NT2/D1 (cell line): ENCODE results near the gene VTI1A.

ENCODE experiments used
- SUZ12 ChIP-seq: IDR thresholded peaks from 2 replicates; pipeline ENCODE4 v1.6.1; 2011; ENCODE audit not compliant: insufficient read length, insufficient read depth; ENCODE audit errors: extremely low read depth
- ZNF274 ChIP-seq: IDR thresholded peaks from 2 replicates; pipeline ENCODE4 v1.6.1; 2011; ENCODE audit warnings: mild to moderate bottlenecking, low read depth, low read length

DNA sequence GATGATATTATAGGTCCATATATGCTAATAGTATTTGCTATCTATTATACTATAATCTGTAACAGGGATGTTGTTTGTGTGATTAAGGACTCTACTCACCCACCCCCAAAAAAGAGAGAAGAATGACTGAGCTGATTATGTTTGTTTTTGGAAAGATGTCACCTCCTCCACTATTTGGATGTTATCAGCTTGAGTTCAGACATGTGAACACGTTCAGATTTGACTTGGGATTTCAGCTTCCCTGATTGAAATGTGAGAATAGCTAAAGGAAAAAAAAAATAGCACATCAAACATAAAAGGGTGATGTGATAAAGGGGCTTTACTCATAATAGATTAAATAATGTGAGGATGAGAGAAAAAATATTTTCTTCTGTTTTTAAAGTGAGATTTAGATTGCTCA, 81.2 kb downstream of the VTI1A start:
- TF ChIP-seq SUZ12: no peak
- TF ChIP-seq ZNF274: no peak
